Lung (tissue), 12 donors: ENCODE results near the gene ART3. TPM values are rescaled to one million over a fixed set of nuclear protein-coding genes. Genes with fewer than 3 reads are reported as not detected.

Experiments
- ATAC-seq: fragments of 200-7000 bp; cut with Tn5 transposase; one replicate; pipeline ENCODE4 v1.9.1; 2020; ENCODE audit warnings: moderate number of reproducible peaks; ENCODE audit not compliant: insufficient read depth, low FRiP score
- DNase-seq, 3 donors: peaks; one replicate each; pipeline ENCODE4 v3.0.0-alpha.2; 2013 to 2017
- H3K27ac ChIP-seq, 2 donors: one replicate each; pipeline ENCODE4 v1.5.1; 2013; ENCODE audit warnings: mild to moderate bottlenecking in 2 of 2, moderate library complexity in 2 of 2, control low read depth in 1 of 2, inconsistent platforms in 1 of 2, low read depth in 1 of 2, low read length in 1 of 2
- H3K27me3 ChIP-seq, 3 donors: one replicate each; pipeline ENCODE4 v1.5.1; 2013; ENCODE audit warnings: low read length in 2 of 3; ENCODE audit not compliant: control insufficient read depth in 3 of 3, insufficient read depth in 3 of 3
- H3K36me3 ChIP-seq, 4 donors: one replicate each; pipeline ENCODE4 v1.5.1; 2013; ENCODE audit warnings: low read length in 4 of 4, mild to moderate bottlenecking in 1 of 4, moderate library complexity in 1 of 4; ENCODE audit not compliant: control insufficient read depth in 4 of 4, insufficient read depth in 4 of 4
- H3K4me1 ChIP-seq, 5 donors: one replicate each; pipeline ENCODE4 v1.5.1; 2013; ENCODE audit warnings: low read length in 5 of 5, mild to moderate bottlenecking in 2 of 5, moderate library complexity in 1 of 5; ENCODE audit not compliant: control insufficient read depth in 5 of 5, insufficient read depth in 5 of 5
- H3K4me3 ChIP-seq: one replicate; pipeline ENCODE4 v1.5.1; 2013; ENCODE audit warnings: mild to moderate bottlenecking, control low read depth, moderate library complexity
- H3K9ac ChIP-seq, 2 donors: one replicate each; pipeline ENCODE4 v1.5.1; 2013; ENCODE audit warnings: low read length in 2 of 2, control low read depth in 1 of 2; ENCODE audit not compliant: insufficient read depth in 1 of 2
- H3K9me3 ChIP-seq, 4 donors: one replicate each; pipeline ENCODE4 v1.5.1; 2013; ENCODE audit warnings: low read length in 3 of 4, mild to moderate bottlenecking in 1 of 4, moderate library complexity in 1 of 4; ENCODE audit not compliant: control insufficient read depth in 4 of 4, insufficient read depth in 3 of 4
- WGBS, 2 donors: extraction: QIAGEN DNeasy Blood & Tissue Kit; methylation state at CpG; one replicate each; pipeline ENCODE4 v1.1.7; 2013; 5-methylcytosine and 5-hydroxymethylcytosine counted together
- polyA plus RNA-seq, 2 donors: library from polyadenylated mRNA; stranded (reverse); fragments of 200-250 nt; gene quantifications; one replicate each; pipeline ENCODE4 v1.2.1, GENCODE V29; 2013
- total RNA-seq, 2 donors: library from RNA; depleted of rRNA in 1 of 2; stranded (reverse); fragments of >200 nt in 1 of 2; gene quantifications; one replicate each; pipeline ENCODE4 v1.2.1, GENCODE V29; 2014 to 2021
- TF ChIP-seq, protein P1 (sequence below): IDR thresholded peaks from 2 replicates; pipeline ENCODE4 v1.5.1; 2012; ENCODE audit warnings: mild to moderate bottlenecking; ENCODE audit errors: control extremely low read depth, extremely low read depth
- donor health status: control.
- donor health status: control.
- donor health status: Bipolar disorder and iron deficiency.
- donor health status: healthy.
- donor health status: DM: yes; HTN: yes; CAD: no.

The ART3 gene
- total and polyA plus RNA-seq, 4 donors, result 0.13 to 0.71 TPM; not detected in 2

DNA sequence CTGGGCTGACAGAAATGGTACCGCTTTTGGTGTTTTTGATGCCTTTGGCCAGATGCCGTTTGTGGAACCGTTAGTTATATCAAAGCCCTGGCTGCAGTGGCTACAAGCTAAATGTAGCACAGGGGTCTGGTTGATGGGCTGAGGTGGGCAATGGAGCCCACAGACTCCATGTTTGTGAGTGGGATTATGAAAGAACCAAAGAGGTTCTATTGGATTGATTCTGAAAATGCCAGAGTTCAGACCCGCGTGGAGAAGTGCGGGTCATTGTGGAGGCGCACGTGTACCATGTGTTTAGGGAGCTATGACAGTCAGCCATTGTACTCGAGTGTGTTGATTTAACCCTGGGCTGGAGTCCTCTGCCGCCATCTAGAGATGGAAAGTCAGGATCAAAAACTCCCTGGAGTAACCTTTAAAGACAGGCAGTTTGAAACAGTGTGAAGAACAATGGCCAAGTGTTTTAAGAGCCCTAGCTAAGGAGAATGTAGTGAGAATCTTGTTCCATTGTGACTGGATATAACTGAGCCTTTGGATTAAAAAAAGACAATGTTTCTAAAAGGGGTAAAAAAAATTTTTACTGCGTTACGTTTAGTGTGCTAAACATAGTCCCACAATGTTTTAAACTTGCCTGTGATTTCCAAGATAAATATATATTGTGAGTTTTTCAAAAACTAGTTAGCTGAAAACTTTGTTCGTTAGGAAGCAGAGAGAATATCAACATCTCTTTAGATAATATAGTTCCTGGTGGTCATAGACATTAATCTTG is 12.7 kb downstream of the ART3 start:
- Histone ChIP-seq H3K4me3 (no peak overlapping the region), H3K36me3 (no peaks in the 10 kb centered on the region), H3K4me1 (peaks cover 0 to 13% (median 0%) of the 10 kb centered on the region in 5 donors), H3K27me3 (no peaks in the 10 kb centered on the region), H3K9me3 (no peaks in the 10 kb centered on the region), H3K9ac (no peak overlapping the region), H3K27ac (no peak overlapping the region)
- no peak for ATAC-seq
- DNase-seq, result peak; percentile 47 to 75 (median 68)
- 40 to 53% methylated on average over 13 of the region's 13 CpGs for WGBS, 2 donors
- TF ChIP-seq, protein P1, sequence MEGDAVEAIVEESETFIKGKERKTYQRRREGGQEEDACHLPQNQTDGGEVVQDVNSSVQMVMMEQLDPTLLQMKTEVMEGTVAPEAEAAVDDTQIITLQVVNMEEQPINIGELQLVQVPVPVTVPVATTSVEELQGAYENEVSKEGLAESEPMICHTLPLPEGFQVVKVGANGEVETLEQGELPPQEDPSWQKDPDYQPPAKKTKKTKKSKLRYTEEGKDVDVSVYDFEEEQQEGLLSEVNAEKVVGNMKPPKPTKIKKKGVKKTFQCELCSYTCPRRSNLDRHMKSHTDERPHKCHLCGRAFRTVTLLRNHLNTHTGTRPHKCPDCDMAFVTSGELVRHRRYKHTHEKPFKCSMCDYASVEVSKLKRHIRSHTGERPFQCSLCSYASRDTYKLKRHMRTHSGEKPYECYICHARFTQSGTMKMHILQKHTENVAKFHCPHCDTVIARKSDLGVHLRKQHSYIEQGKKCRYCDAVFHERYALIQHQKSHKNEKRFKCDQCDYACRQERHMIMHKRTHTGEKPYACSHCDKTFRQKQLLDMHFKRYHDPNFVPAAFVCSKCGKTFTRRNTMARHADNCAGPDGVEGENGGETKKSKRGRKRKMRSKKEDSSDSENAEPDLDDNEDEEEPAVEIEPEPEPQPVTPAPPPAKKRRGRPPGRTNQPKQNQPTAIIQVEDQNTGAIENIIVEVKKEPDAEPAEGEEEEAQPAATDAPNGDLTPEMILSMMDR, result peak; percentile 21

GRCh38 chr4:76088719-76089118 is 14.2 kb downstream of the ART3 start:
- H3K4me1 ChIP-seq, result peaks cover 0 to 14% (median 0%) of the 10 kb centered on the region in 5 donors
- no peak overlapping the region for H3K9ac ChIP-seq
- 85 to 92% methylated on average over 2 of the region's 2 CpGs for WGBS, 2 donors
- ATAC-seq, result no peak
- DNase-seq, result no peak
- H3K27me3 ChIP-seq, result no peaks in the 10 kb centered on the region
- H3K27ac ChIP-seq, result no peak overlapping the region
- TF ChIP-seq, protein P1, result no peak
- no peak overlapping the region for H3K4me3 ChIP-seq
- H3K9me3 ChIP-seq, result no peaks in the 10 kb centered on the region
- H3K36me3 ChIP-seq, result no peaks in the 10 kb centered on the region

- Histone ChIP-seq H3K9me3 (no peaks in the 10 kb centered on the region), H3K4me3 (no peak overlapping the region), H3K9ac (no peak overlapping the region), H3K4me1 (peaks cover 0 to 17% (median 0%) of the 10 kb centered on the region in 5 donors), H3K27me3 (no peaks in the 10 kb centered on the region), H3K27ac (peak overlapping the region in 1 of 2 donors; percentile 70), H3K36me3 (no peaks in the 10 kb centered on the region)
- peak; percentile 85 for ATAC-seq
- 13 to 40% methylated on average over 7 of the region's 7 CpGs for WGBS, 2 donors
- DNase-seq, result peak in 2 of 3 donors; percentile 33 to 44
- TF ChIP-seq, protein P1, result no peak
Observed at GRCh38 chr4:76090241-76090691, 15.8 kb downstream of the ART3 start.
